ENCODE results near the gene CYP24A1. TPM values are rescaled to one million over a fixed set of nuclear protein-coding genes. Genes with fewer than 3 reads are reported as not detected.

The CYP24A1 gene
- total and polyA plus RNA-seq, 2 of the 13 experiments (the other 11 are each of a cell fraction or from before 2014, with no cell fraction given), result 9.4 to 32.7 TPM

GRCh38 chr20:54168961-54169862, 4.6 kb downstream of the CYP24A1 start (continued):
- TF ChIP-seq ATF7-NPFF (CRISPR knock-in tag; IDR thresholded peaks at IDR 0.05; ENCODE audit: low read depth), result no peak
- TF ChIP-seq HDAC6 (IDR thresholded peaks at IDR 0.05; ENCODE audit: low read depth, low read length), result no peak
- TF ChIP-seq RBM22 (optimal IDR thresholded peaks at IDR 0.05; ENCODE audit: low read length), result no peak
- TF ChIP-seq MYPOP (CRISPR knock-in tag; IDR thresholded peaks at IDR 0.05), result no peak
- TF ChIP-seq, protein P1, sequence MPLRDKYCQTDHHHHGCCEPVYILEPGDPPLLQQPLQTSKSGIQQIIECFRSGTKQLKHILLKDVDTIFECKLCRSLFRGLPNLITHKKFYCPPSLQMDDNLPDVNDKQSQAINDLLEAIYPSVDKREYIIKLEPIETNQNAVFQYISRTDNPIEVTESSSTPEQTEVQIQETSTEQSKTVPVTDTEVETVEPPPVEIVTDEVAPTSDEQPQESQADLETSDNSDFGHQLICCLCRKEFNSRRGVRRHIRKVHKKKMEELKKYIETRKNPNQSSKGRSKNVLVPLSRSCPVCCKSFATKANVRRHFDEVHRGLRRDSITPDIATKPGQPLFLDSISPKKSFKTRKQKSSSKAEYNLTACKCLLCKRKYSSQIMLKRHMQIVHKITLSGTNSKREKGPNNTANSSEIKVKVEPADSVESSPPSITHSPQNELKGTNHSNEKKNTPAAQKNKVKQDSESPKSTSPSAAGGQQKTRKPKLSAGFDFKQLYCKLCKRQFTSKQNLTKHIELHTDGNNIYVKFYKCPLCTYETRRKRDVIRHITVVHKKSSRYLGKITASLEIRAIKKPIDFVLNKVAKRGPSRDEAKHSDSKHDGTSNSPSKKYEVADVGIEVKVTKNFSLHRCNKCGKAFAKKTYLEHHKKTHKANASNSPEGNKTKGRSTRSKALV (CRISPR knock-in tag; IDR thresholded peaks at IDR 0.05), result no peak
- TF ChIP-seq, protein P2, sequence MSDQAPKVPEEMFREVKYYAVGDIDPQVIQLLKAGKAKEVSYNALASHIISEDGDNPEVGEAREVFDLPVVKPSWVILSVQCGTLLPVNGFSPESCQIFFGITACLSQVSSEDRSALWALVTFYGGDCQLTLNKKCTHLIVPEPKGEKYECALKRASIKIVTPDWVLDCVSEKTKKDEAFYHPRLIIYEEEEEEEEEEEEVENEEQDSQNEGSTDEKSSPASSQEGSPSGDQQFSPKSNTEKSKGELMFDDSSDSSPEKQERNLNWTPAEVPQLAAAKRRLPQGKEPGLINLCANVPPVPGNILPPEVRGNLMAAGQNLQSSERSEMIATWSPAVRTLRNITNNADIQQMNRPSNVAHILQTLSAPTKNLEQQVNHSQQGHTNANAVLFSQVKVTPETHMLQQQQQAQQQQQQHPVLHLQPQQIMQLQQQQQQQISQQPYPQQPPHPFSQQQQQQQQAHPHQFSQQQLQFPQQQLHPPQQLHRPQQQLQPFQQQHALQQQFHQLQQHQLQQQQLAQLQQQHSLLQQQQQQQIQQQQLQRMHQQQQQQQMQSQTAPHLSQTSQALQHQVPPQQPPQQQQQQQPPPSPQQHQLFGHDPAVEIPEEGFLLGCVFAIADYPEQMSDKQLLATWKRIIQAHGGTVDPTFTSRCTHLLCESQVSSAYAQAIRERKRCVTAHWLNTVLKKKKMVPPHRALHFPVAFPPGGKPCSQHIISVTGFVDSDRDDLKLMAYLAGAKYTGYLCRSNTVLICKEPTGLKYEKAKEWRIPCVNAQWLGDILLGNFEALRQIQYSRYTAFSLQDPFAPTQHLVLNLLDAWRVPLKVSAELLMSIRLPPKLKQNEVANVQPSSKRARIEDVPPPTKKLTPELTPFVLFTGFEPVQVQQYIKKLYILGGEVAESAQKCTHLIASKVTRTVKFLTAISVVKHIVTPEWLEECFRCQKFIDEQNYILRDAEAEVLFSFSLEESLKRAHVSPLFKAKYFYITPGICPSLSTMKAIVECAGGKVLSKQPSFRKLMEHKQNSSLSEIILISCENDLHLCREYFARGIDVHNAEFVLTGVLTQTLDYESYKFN (CRISPR knock-in tag; conservative IDR thresholded peaks at IDR 0.05), result 0 out of 2 replicates have a peak, but pooled peaks have one; percentile 16
- TF ChIP-seq PTBP1 (IDR thresholded peaks at IDR 0.05; ENCODE audit: low read depth, low read length, poor library complexity, severe bottlenecking), result no peak
- TF ChIP-seq MAFG (CRISPR knock-in tag; IDR thresholded peaks at IDR 0.05), result no peak
- TF ChIP-seq NFIC (IDR thresholded peaks at IDR 0.05; ENCODE audit: low read length), result no peak
- peak; percentile 30 for TF ChIP-seq SAP130 (CRISPR knock-in tag; IDR thresholded peaks at IDR 0.05; ENCODE audit: low read depth)
- no peak for TF ChIP-seq ZNF33B (CRISPR knock-in tag; IDR thresholded peaks at IDR 0.05)
- TF ChIP-seq ZNF264 (CRISPR knock-in tag; IDR thresholded peaks at IDR 0.05), result no peak
- no peak for TF ChIP-seq E2F2 (CRISPR knock-in tag; IDR thresholded peaks at IDR 0.05; ENCODE audit: borderline replicate concordance)
- no peak for TF ChIP-seq CREBL2 (CRISPR knock-in tag; IDR thresholded peaks at IDR 0.05; ENCODE audit: borderline replicate concordance)
- TF ChIP-seq ZNF550 (CRISPR knock-in tag; IDR thresholded peaks at IDR 0.05; ENCODE audit: borderline replicate concordance), result no peak
- peak; percentile 47 for TF ChIP-seq FOXA3 (CRISPR knock-in tag; IDR thresholded peaks at IDR 0.05)
- TF ChIP-seq ZNF232 (CRISPR knock-in tag; IDR thresholded peaks at IDR 0.05; ENCODE audit: borderline replicate concordance), result no peak
- TF ChIP-seq ZNF510 (CRISPR knock-in tag; IDR thresholded peaks at IDR 0.05; ENCODE audit: low read depth), result no peak
- no peak for TF ChIP-seq ZFP36L2 (CRISPR knock-in tag; IDR thresholded peaks at IDR 0.05)
- TF ChIP-seq ZFYVE20 (CRISPR knock-in tag; IDR thresholded peaks at IDR 0.05; ENCODE audit: borderline replicate concordance, low read depth), result no peak
- no peak for TF ChIP-seq KLF15 (CRISPR knock-in tag; IDR thresholded peaks at IDR 0.05; ENCODE audit: borderline replicate concordance)
